ENCODE measurements around the gene CACNA1G.

GRCh38 chr17:50541716-50542688, 18.5 kb upstream of the CACNA1G start:
- TF ChIP-seq EZH2 (IDR thresholded peaks at IDR 0.05; ENCODE audit: insufficient read depth, poor library complexity, severe bottlenecking) (no peak), EZH2phosphoT487 (IDR thresholded peaks at IDR 0.05; ENCODE audit: insufficient read depth, low read depth) (no peak)
